Measurements from ENCODE around the gene MYEOV.

- TF ChIP-seq NFYB (IDR thresholded peaks at IDR 0.05; ENCODE audit: insufficient read depth, low read depth, low read length) (no peak), CTCF (IDR thresholded peaks at IDR 0.05 in 2 of 3, conservative IDR thresholded peaks at IDR 0.05 in 1 of 3; ENCODE audit: control insufficient read depth in 2 of 3, extremely low read depth in 1 of 3, insufficient read depth in 1 of 3, low read depth in 3 of 3, low read length in 3 of 3) (no peak), TAF1 (IDR thresholded peaks at IDR 0.05; ENCODE audit: borderline replicate concordance, low read depth, low read length) (no peak), EZH2 (IDR thresholded peaks at IDR 0.05; ENCODE audit: borderline replicate concordance, control insufficient read depth, low read depth, low read length) (no peak), POLR2A (IDR thresholded peaks at IDR 0.05; ENCODE audit: low read depth, low read length) (no peak), CHD2 (IDR thresholded peaks at IDR 0.05; ENCODE audit: borderline replicate concordance, low read depth, low read length) (no peak), EED (IDR thresholded peaks at IDR 0.05; ENCODE audit: low read depth) (no peak), RCOR1 (conservative IDR thresholded peaks at IDR 0.05; ENCODE audit: low read depth, low read length) (no peak), FOS (IDR thresholded peaks at IDR 0.05; ENCODE audit: borderline replicate concordance, extremely low read depth, insufficient read length) (no peak), RFX5 (IDR thresholded peaks at IDR 0.05; ENCODE audit: low read depth, low read length) (no peak), CEBPB (IDR thresholded peaks at IDR 0.05; ENCODE audit: borderline replicate concordance in 1 of 2, low read depth in 2 of 2, low read length in 2 of 2) (no peak), MYC (IDR thresholded peaks at IDR 0.05; ENCODE audit: insufficient read depth, insufficient read length, insufficient replicate concordance, low read length, severe bottlenecking) (no peak)
These were observed 25.5 kb downstream of the MYEOV start for GRCh38 chr11:69319255-69320106.
